Uterus (tissue), 2 donors: ENCODE measurements around the gene TOGARAM2.

ENCODE experiments used
- CTCF ChIP-seq, 4 experiments: fragments of 200-600 bp in 2 of 4; fragments of 450-650 bp in 2 of 4; sonication (generic) in 2 of 4; IDR thresholded peaks; one replicate each; pipeline ENCODE4 v1.5.1; 2016 to 2019; ENCODE audit warnings: antibody characterized with exemption in 4 of 4, mild to moderate bottlenecking in 2 of 4, moderate library complexity in 1 of 4
- POLR2A ChIP-seq, 2 donors: fragments of 450-650 bp; IDR thresholded peaks; one replicate each; pipeline ENCODE4 v1.6.1; 2016; ENCODE audit warnings: antibody characterized with exemption in 2 of 2, mild to moderate bottlenecking in 1 of 2, moderate library complexity in 1 of 2

- no peak for TF ChIP-seq CTCF (IDR thresholded peaks at IDR 0.05)
- TF ChIP-seq POLR2A (IDR thresholded peaks at IDR 0.05), result no peak
These were observed 10.5 kb upstream of the TOGARAM2 start for GRCh38 chr2:28970464-28971160.
